Keratinocyte (primary cell): ENCODE results near the gene LRGUK. TPM values are rescaled to one million over a fixed set of nuclear protein-coding genes. Genes with fewer than 3 reads are reported as not detected.

Experiments
- DNase-seq: peaks from one replicate; pipeline ENCODE4 v3.0.0-alpha.2; 2011; ENCODE audit warnings: low read depth, missing footprints, low spot score
- FAIRE-seq: peaks from 2 replicates; lab custom pipeline; 2011; peaks lifted over from hg19 to GRCh38; lab: Jason Lieb, UNC
- H2AFZ ChIP-seq: 2 replicates; pipeline ENCODE4 v1.6.0; 2012; ENCODE audit warnings: low read length, control low read depth, inconsistent platforms; ENCODE audit not compliant: control insufficient read depth
- H3K27ac ChIP-seq: 2 replicates; pipeline ENCODE4 v1.5.1; 2011; ENCODE audit warnings: low read length; ENCODE audit not compliant: control insufficient read depth, insufficient read depth
- H3K27me3 ChIP-seq: 3 replicates; pipeline ENCODE4 v1.6.0; 2011; ENCODE audit warnings: low read length; ENCODE audit not compliant: control insufficient read depth, insufficient read depth; ENCODE audit errors: extremely low read depth
- H3K36me3 ChIP-seq, 2 experiments: 2 replicates in 1 of 2; 3 replicates in 1 of 2; pipeline ENCODE4 v1.5.1; 2011; ENCODE audit warnings: low read length in 2 of 2, mild to moderate bottlenecking in 1 of 2; ENCODE audit not compliant: control insufficient read depth in 2 of 2, insufficient read depth in 2 of 2; ENCODE audit errors: extremely low read depth in 1 of 2
- H3K4me1 ChIP-seq: 3 replicates; pipeline ENCODE4 v1.5.1; 2011; ENCODE audit warnings: low read length; ENCODE audit not compliant: control insufficient read depth, insufficient read depth; ENCODE audit errors: extremely low read depth
- H3K4me2 ChIP-seq: 3 replicates; pipeline ENCODE4 v1.6.0; 2011; ENCODE audit warnings: low read depth, low read length; ENCODE audit not compliant: control insufficient read depth, insufficient read depth; ENCODE audit errors: extremely low read depth
- H3K4me3 ChIP-seq, 3 experiments: fragments of 200-600 bp in 1 of 3; sonication (generic) in 1 of 3; 2 replicates in 2 of 3; 3 replicates in 1 of 3; pipeline ENCODE4 v1.5.1; 2011 to 2016; ENCODE audit warnings: low read length in 3 of 3, mild to moderate bottlenecking in 3 of 3, control low read depth in 2 of 3, inconsistent platforms in 1 of 3, low read depth in 1 of 3, mixed read lengths in 1 of 3, mixed run types in 1 of 3, moderate library complexity in 1 of 3; ENCODE audit not compliant: control insufficient read depth in 2 of 3, insufficient read depth in 2 of 3; ENCODE audit errors: extremely low read depth in 1 of 3
- H3K79me2 ChIP-seq: 2 replicates; pipeline ENCODE4 v1.6.0; 2012; ENCODE audit warnings: low read length; ENCODE audit not compliant: control insufficient read depth, insufficient read depth
- H3K9ac ChIP-seq: 3 replicates; pipeline ENCODE4 v1.6.0; 2011; ENCODE audit warnings: low read length; ENCODE audit not compliant: control insufficient read depth, insufficient read depth; ENCODE audit errors: extremely low read depth
- H3K9me1 ChIP-seq: 3 replicates; pipeline ENCODE4 v1.6.0; 2011; ENCODE audit warnings: low read length; ENCODE audit not compliant: control insufficient read depth, insufficient read depth; ENCODE audit errors: extremely low read depth
- H3K9me3 ChIP-seq: 2 replicates; pipeline ENCODE4 v1.5.1; 2012; ENCODE audit warnings: low read depth, low read length; ENCODE audit not compliant: control insufficient read depth
- H4K20me1 ChIP-seq: 3 replicates; pipeline ENCODE4 v1.6.0; 2011; ENCODE audit warnings: low read length; ENCODE audit not compliant: control insufficient read depth, insufficient read depth; ENCODE audit errors: extremely low read depth
- EZH2 ChIP-seq: IDR thresholded peaks from one replicate; pipeline ENCODE4 v1.6.1; 2012; ENCODE audit warnings: inconsistent platforms, mild to moderate bottlenecking, low read length, moderate library complexity
- dilution Hi-C: fragments of 300-500 bp; cut with MboI; formaldehyde crosslinking; loops from one replicate; pipeline ENCODE4 v1.7.0; 2020; ENCODE audit warnings: low sequenced_read_pairs; ENCODE audit not compliant: extremely low pct_ligation_motif_present
- polyA plus RNA-seq, 5 experiments: library from polyadenylated mRNA; depleted of rRNA in 3 of 5; stranded (reverse) in 3 of 5; stranded (forward) in 1 of 5; unstranded in 1 of 5; fragments of >200 nt; gene quantifications; 1 replicate in 1 of 5; 2 replicates in 3 of 5; 3 replicates in 1 of 5; pipeline versions ENCODE4 v1.2.1 to v1.2.3, GENCODE V29; 2011 to 2012; ENCODE audit warnings: missing spikeins in 2 of 5, low read depth in 1 of 5, low replicate concordance in 1 of 5
- TF ChIP-seq, protein P1 (sequence below), 3 experiments: IDR thresholded peaks in 1 of 3; conservative IDR thresholded peaks in 1 of 3; optimal IDR thresholded peaks in 1 of 3; 2 replicates in 2 of 3; 3 replicates in 1 of 3; pipeline versions ENCODE3 to v1.5.1; 2011; ENCODE audit warnings: low read length in 3 of 3, mild to moderate bottlenecking in 3 of 3, moderate library complexity in 2 of 3, control low read depth in 1 of 3, inconsistent platforms in 1 of 3; ENCODE audit not compliant: insufficient read depth in 2 of 3; ENCODE audit errors: extremely low read depth in 1 of 3

Gene LRGUK
- polyA plus RNA-seq, 1 donor (not counting 4 experiments of a cell fraction or from before 2014, with no cell fraction given), result 0.50 TPM

DNA sequence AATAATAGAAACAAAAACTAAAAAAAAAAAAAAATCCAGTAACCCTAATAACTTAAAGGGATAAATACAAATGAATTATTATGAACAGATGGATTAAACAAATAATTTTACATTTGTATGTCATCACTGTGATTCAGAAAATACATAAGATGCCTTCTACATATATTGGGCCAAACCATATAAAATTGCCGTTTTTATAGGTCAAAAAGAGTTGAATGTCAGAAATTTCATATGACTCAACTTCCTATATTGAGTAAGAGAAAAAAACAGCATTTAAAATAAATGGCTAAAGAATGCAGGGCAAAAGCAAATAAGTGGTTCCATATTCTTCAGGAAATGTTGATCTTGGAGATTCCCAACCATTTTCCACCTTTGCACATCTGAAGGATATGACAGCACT is 180.2 kb downstream of the LRGUK start:
- no peaks in the 10 kb centered on the region for H4K20me1 ChIP-seq
- TF ChIP-seq, protein P1, sequence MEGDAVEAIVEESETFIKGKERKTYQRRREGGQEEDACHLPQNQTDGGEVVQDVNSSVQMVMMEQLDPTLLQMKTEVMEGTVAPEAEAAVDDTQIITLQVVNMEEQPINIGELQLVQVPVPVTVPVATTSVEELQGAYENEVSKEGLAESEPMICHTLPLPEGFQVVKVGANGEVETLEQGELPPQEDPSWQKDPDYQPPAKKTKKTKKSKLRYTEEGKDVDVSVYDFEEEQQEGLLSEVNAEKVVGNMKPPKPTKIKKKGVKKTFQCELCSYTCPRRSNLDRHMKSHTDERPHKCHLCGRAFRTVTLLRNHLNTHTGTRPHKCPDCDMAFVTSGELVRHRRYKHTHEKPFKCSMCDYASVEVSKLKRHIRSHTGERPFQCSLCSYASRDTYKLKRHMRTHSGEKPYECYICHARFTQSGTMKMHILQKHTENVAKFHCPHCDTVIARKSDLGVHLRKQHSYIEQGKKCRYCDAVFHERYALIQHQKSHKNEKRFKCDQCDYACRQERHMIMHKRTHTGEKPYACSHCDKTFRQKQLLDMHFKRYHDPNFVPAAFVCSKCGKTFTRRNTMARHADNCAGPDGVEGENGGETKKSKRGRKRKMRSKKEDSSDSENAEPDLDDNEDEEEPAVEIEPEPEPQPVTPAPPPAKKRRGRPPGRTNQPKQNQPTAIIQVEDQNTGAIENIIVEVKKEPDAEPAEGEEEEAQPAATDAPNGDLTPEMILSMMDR (optimal IDR thresholded peaks at IDR 0.05 in 1 of 3, IDR thresholded peaks at IDR 0.05 in 1 of 3, conservative IDR thresholded peaks at IDR 0.05 in 1 of 3; ENCODE audit: extremely low read depth in 1 of 3, insufficient read depth in 2 of 3, low read length in 3 of 3), result no peak
- TF ChIP-seq EZH2, result no peak
- H3K9me3 ChIP-seq, result no peaks in the 10 kb centered on the region
- H3K27me3 ChIP-seq, result no peaks in the 10 kb centered on the region
- no peak overlapping the region for H3K9ac ChIP-seq
- no peak for FAIRE-seq
- no peaks in the 10 kb centered on the region for H3K79me2 ChIP-seq
- H3K4me1 ChIP-seq, result no peaks in the 10 kb centered on the region
- H3K36me3 ChIP-seq, result peaks cover 0 to 3% of the 10 kb centered on the region in 2 experiments
- H2AFZ ChIP-seq, result no peak overlapping the region
- H3K9me1 ChIP-seq, result no peaks in the 10 kb centered on the region
- no peak for DNase-seq
- dilution Hi-C loops, result no loop called here
- H3K4me2 ChIP-seq, result no peak overlapping the region
- H3K27ac ChIP-seq, result no peak overlapping the region
- no peak overlapping the region for H3K4me3 ChIP-seq

DNA sequence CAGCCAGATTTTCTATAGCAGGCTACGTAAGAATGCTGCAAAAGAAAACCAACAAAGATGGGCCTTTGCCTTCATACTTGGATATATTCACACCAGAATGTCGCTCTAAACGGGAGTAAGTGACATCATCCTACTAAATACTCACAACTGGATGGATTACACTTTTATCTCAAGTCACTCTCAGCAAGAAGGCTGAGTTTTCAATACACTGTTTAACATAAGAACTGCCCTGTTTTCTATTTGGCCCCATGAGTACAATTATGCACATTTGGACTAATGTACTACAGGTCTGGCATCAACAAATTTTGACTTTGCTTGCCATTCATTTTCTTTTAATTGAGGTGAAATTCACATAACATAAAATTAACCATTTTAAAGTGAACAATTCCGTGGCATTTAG is 181.4 kb downstream of the LRGUK start:
- Histone ChIP-seq H3K79me2 (no peaks in the 10 kb centered on the region), H3K4me2 (no peak overlapping the region), H3K9me3 (no peaks in the 10 kb centered on the region), H3K9me1 (no peaks in the 10 kb centered on the region), H3K27me3 (no peaks in the 10 kb centered on the region), H3K4me3 (no peak overlapping the region), H3K4me1 (no peaks in the 10 kb centered on the region), H3K27ac (no peak overlapping the region), H3K9ac (no peak overlapping the region), H2AFZ (no peak overlapping the region), H3K36me3 (peaks cover 0 to 3% of the 10 kb centered on the region in 2 experiments), H4K20me1 (no peaks in the 10 kb centered on the region)
- DNase-seq (no peak), FAIRE-seq (no peak)
- dilution Hi-C loops, result no loop called here
- TF ChIP-seq EZH2, result no peak
- TF ChIP-seq, protein P1 (optimal IDR thresholded peaks at IDR 0.05 in 1 of 3, IDR thresholded peaks at IDR 0.05 in 1 of 3, conservative IDR thresholded peaks at IDR 0.05 in 1 of 3; ENCODE audit: extremely low read depth in 1 of 3, insufficient read depth in 2 of 3, low read length in 3 of 3), result no peak
